T-helper 22 cell (primary cell): Measurements from ENCODE around the gene TRAPPC10.

Source experiments
- DNase-seq: peaks from one replicate; pipeline ENCODE4 v3.0.0-alpha.2; 2020; ENCODE audit warnings: low read depth

Gene TRAPPC10

GRCh38 chr21:44039828-44040227 lies 27.7 kb downstream of the TRAPPC10 start:
- DNase-seq: no peak

- DNase-seq: no peak
Observed at GRCh38 chr21:44043613-44044012, 31.5 kb downstream of the TRAPPC10 start.

DNA sequence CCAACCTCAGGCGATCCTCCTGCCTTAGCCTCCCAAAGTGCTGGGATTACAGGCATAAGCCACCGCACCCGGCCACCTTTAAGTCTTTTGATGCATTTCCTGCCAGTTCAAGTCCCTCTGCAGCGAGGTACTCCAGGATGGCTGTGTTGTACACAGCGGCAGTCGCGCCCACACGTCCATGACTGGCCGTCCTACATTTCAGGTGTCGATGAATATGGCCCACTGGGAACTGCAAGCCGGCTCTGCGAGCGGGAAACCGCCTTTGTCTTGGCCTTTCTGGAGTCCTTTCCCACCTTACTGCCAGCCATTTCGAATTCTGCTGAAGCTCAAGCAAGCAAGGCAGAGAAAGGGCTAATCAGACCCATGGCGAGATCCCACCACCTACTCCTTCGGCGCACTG lies 34.6 kb downstream of the TRAPPC10 start:
- no peak for DNase-seq

- DNase-seq: no peak
Observed at GRCh38 chr21:44047996-44048560, 36.0 kb downstream of the TRAPPC10 start.

DNA sequence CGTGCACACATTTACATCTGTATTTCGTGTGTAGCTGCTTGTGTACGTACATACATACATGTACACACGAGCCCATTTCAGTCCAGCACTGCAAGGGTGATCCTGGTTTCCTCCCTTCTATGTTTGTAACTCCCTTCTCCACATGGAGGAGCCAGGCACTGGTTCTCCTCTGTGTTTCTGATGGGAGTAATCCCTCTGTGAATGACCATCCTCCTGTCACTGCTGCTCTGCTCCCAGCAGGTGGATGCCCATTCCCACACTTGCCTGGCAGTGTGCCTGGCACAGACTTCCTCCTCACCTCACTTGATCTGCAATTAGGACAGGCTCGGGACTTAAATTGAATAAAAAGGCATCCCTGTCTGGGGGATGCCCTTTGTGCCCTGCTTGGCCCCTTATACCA lies 37.1 kb downstream of the TRAPPC10 start:
- DNase-seq: no peak

GRCh38 chr21:44049606-44050005 lies 37.5 kb downstream of the TRAPPC10 start:
- no peak for DNase-seq

- no peak for DNase-seq
Observed at GRCh38 chr21:44050276-44050675, 38.2 kb downstream of the TRAPPC10 start.

- DNase-seq: no peak
Observed at GRCh38 chr21:44051462-44051941, 39.4 kb downstream of the TRAPPC10 start.

DNA sequence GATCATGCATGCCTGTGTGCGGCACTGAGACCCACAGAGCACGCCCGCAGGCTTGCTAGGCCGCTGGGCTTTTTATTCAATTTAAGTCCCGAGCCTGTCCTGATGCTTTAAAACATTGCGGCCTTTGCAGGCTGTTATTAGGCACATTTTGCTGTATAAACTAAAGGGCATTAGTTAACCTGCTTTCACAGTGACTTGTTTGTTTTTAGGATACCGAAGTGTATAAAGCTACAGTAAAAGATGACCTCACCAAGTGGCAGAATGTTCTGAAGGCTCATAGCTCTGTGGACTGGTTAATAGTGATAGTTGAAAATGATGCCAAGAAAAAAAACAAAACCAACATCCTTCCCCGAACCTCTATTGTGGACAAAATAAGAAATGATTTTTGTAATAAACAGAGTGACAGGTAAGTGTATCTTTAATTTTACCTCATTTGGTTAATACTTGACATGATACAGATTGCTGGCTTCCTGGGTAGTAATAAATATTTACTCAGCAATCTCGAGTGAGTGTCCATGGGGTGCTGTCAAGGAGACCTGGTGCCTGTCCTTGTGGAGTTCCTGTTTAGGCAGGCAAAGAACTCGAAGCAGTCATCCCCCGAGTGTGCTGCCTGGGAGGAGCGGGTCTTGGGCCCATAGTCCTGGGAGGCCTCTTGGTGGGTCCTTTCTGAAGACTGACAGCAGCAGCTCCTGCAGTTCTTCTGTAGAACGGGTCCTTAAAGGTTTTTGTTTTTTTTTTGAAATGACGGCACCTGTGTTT lies 40.1 kb downstream of the TRAPPC10 start:
- DNase-seq: no peak

- DNase-seq: no peak
Observed at GRCh38 chr21:44052830-44053226, 40.7 kb downstream of the TRAPPC10 start.

- no peak for DNase-seq
Observed at GRCh38 chr21:44053567-44053966, 41.5 kb downstream of the TRAPPC10 start.

DNA sequence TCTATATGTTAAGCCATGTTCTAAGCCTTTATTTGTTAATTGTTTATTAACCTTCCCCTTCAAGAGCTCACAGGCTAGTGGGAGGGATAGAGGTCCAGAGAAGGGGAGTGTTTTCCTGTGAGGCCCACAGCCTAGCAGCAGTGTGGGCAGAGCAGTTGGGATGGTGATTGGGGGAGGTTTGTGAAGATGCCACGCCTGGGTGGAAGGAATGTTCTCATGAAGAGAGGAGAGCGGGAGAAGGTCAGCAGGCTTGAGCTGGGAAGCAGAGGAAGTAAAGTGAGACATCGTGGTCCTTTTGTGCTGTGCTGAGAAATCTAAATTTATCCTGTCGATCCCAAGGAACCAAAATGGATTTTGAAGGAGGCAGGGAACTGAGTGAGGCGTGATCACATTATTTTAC lies 42.6 kb downstream of the TRAPPC10 start:
- no peak for DNase-seq

DNA sequence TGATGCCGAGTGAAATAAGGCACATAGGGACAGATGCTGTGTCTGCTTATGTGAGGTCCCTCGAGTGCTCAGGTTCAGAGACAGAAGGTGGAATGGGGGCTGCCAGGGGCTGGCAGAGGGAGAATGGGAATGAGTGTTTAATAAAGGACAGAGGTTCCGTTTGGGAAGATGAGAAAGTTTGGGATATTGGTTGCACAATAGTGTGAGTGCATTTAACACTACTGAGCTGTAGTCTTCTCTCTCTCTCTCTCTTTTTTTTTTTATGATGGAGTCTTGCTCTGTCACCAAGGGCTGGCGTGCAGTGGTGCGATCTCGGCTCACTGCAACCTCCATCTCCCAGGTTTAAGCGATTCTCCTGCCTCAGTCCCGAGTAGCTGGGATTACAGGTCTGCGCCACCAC lies 44.9 kb downstream of the TRAPPC10 start:
- DNase-seq: no peak

DNA sequence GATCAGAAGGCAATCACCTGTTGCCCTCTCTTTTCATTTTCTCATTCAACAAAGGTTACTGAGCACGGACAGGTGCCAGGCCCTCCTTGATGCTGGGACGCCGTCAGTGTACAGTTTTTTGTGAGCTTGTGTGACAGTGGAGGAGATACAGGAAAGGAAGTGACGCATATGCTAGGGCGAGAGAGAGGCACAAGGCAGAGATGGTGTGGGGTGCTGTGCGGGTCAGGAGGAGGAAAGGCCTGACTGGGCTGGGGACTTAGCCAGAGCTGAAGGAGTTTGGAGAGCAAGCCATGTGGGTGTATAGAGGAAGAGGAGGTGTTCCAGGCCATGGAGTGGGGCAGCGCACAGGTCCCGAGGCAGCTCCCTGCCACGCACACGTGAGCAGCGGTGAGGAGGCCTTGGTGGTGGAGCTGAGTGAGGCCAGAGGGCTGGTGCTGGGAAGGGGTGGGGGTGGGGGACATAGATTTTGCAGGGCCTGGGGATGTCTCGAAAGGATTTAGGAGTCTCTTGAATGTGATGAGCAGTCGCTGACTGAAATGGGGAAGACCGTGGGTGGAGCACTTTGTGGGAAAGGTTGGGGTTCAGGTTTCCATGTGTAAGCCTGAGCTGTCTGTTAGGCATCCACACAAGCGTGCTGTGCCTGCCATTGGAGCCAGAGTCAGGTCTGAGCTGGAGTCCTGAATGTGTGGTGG lies 46.0 kb downstream of the TRAPPC10 start:
- DNase-seq: peak; percentile 21

GRCh38 chr21:44058652-44058964 lies 46.5 kb downstream of the TRAPPC10 start:
- no peak for DNase-seq

DNA sequence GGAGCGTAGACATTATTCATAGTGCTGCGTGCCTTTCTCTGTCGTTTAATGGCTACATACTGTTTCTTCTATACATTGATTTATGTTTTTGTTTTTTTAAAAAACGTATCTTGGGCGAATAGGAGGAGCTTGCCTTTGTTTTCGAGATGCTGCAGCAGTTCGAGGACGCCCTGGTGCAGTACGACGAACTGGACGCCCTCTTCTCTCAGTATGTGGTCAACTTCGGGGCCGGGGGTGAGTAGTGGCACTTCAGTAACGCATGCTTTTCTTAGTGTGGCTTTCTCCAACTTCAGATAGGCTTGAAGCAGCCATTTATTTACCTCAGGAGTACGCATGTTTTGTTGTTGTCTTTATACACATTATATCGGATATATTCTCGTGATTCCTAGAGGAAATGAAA lies 46.9 kb downstream of the TRAPPC10 start:
- DNase-seq: no peak

GRCh38 chr21:44059710-44060109 lies 47.6 kb downstream of the TRAPPC10 start:
- no peak for DNase-seq

DNA sequence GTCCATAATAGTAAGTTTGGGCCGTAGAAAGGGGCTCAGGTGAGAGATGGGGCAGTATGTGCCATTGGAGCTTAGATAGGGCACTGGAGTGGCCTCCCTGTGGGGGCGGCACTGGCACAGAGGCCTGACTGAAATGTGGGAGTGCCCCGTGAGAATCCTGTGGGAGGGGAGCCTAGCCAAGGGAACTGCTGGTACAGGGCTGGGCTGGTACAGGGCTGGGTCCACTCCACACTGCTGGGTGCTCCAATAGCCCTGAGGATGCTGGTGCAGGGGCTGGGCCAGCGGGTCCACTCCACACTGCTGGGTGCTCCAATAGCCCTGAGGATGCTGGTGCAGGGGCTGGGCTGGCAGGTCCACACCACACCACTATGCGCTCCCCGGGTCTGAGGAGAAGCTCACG lies 50.3 kb downstream of the TRAPPC10 start:
- no peak for DNase-seq

DNA sequence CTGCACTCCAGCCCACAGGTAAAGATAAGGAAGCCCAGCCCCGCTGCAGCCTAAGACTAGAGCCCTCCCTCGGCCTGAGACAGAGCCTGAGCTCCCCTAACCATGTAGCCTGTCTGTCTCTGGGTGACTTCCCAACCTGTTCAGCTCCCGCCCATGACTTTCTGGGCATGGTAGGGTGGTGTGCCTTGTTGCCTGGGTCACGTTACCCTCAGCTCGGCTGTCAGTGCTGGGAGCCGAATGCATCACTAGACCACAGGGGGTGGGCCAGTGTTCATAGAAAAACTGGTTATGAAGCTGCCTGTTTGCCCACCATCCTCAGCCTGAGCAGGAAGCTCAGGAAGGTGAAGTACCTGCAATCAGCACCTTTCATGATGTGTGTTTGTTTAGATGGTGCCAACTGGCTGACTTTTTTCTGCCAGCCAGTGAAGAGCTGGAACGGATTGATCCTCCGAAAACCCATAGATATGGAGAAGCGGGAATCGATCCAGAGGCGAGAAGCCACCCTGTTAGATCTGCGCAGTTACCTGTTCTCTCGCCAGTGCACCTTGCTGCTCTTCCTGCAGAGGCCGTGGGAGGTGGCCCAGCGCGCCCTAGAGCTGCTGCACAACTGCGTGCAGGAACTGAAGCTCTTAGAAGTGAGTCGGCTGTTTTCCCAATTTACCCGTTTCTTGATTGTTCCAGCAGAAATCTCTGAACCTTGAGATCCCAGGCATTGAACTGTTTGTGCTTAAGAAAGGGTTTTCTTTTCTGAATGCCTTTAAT lies 51.2 kb downstream of the TRAPPC10 start:
- DNase-seq: no peak

- no peak for DNase-seq
Observed at GRCh38 chr21:44064852-44065403, 52.8 kb downstream of the TRAPPC10 start.

DNA sequence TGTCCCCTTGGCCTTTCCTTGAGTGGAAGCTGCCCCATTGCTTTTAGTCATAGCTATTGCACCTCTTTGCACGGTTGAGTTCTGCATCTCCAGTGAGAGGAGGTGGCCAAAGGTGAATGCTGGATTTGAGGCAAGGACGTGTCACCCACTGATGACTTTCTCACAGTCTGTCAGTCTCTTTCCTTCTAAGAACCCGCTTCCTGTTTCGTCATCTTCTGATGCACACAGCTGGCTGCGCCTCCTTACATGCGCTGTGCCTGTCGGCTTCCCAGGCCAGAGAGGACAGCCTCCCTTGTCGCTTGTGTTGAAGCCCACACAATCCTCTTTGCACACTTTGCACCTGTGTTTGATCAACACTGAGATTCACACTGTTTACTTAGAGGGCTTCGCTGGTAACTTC lies 53.3 kb downstream of the TRAPPC10 start:
- DNase-seq: peak; percentile 80

DNA sequence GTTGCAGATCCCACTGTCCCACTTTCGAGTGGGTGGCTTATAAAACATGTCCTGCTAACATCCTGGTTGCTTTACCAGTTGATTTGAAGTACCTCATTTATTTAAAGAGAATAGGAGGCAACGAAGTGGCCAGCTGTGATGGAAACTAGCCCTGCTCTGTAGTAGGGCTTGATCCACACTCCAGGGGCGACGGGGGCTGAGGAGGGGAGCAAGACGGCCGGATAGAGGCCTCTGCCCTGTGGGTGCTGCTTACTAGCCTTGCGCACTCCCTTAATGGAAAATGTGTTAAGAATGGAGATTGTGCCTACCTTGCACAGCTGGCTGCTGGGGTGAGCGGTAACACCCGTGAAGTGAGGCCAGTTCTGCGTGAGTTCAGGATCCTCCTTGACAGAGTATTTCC lies 54.0 kb downstream of the TRAPPC10 start:
- DNase-seq: no peak
